Measurements from ENCODE around the gene ZNF397.

The ZNF397 gene

DNA sequence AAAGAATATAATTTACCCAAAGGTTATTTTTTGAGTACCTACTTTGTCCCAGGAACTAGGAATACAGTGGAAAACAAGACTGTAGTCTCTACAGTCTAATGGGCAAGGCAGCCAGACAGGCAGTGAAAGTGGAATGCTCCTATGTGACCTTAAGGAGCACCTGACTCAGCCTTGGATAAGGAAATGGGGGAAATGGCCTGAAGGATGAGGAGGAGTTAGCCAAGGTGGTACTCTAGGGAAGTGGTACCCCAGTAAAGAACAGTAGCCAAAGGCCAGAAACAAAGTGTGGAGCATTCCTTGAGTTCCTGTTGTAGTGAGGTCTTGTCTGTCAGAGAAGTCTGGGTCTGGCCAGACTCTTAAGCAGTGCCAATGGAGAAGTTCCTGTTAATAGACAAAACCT lies 6.0 kb downstream of the ZNF397 start:
- no peak for DNase-seq (ENCODE audit: low read depth)

DNA sequence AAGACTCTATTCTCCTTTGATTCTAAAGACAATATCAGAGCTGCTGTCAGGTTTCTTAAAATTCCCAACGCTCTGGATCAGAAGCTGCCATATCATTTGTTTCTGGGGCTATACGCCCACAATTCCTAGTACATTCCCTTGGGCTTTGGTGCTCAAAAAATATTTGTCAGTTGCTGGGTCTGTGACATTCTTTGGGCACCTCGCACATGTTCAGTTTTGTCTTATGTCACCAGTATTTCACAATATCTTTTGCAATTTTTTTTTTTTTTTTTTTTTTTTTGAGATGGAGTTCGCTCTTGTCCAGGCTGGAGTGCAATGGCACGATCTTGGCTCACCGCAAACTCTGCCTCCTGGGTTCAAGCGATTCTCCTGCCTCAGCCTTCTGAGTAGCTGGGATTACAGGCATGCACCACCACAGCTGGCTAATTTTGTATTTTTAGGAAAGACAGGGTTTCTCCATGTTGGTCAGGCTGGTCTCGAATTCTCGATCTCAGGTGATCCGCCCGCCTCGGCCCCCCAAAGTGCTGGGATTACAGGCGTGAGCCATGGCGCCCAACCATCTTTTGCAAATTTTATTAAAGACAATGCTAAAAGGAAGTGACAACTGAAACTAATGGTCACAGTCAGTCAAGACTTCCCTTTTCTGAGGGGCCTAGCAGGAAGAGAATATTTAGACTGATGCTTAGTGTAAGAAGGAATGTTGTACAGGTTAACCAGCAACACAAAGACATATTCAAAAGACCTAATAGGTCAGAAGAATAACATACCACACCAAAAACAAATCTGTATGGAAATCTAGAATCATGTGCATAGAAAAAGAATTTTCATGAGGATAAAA lies 6.8 kb downstream of the ZNF397 start:
- no peak for DNase-seq (ENCODE audit: low read depth)

DNA sequence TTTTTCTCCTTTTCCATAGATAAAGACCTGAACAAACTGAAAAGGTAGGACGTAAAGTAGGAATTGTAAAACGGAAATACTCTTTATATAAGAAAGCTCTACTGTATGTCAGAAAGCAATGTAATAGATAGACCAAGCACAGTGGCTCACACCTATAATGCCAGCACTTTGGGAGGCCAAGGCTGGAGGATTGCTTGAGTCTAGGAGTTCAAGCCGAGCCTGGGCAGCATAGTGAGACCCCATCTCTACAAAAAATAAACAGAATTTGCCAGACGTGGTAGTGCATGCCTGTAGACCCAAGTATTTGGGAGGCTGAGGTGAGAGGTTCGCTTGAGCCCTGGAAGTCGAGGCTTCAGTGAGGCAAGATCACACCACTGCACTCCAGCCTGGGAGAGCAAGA lies 7.6 kb downstream of the ZNF397 start:
- DNase-seq (ENCODE audit: low read depth), result no peak

DNA sequence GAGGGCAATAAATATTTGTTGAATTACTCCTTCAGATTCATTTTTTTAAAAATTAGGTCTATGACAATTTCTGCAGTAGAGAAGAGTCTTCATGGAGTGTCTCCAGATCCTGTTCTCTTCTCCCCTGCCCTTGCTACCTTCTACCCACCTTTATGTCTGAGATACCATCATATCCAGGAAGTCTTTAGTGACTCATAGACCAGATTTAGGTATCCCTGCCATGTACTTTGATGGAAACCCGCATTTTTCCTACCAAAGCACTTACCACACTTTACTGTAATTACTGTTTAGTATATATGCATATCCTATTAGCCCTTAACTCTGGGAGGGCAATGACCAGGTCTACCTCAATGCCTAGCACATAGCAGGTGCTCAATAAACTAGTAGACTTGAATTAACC lies 11.6 kb downstream of the ZNF397 start:
- DNase-seq (ENCODE audit: low read depth), result no peak

DNA sequence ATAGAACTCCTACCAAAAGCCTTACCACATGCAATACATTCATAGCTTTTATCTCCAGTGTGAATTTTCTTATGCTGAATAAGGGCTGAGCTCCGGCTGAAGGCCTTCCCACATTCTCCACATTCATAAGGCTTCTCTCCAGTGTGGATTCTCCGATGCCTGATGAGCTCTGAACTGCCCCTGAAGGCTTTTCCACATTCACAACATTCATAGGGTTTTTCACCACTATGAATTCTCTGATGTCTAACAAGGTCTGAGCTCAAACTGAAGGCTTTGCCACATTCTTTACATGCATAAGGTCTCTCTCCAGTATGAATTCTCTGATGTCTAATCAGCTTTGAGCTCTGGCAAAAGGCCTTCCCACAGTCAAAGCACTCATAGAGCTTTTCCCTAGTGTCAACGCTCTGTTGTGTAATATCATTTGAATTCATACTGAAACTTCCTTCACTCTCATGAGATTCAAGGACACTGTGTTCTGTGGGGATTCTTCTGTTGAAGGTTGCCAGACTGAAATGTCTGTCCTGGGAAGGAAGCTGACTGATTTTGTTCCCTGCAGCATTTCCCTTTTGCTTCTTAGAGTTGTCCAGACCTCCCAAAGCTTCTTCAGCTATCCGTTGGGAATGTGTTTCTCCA lies 12.9 kb downstream of the ZNF397 start:
- DNase-seq (ENCODE audit: low read depth), result no peak

DNA sequence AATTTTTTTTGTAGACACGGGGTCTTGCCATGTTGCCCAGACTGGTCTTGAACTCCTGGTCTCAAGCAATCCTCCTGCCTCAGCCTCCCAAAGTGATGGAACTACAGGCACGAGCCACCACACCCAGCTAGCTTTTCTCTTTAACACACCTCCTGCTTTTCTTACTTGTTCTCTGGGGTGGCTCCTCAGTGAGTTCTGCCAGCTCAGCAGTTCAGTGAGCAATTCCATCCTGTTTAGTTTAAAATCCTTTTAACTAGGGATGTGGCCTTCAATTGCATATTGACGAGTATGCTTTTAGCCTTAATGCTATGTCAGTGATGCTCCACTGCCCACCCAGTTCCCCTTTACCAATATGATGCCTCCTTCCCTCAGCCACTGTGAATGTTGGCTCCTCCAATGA lies 16.1 kb downstream of the ZNF397 start:
- no peak for DNase-seq (ENCODE audit: low read depth)

DNA sequence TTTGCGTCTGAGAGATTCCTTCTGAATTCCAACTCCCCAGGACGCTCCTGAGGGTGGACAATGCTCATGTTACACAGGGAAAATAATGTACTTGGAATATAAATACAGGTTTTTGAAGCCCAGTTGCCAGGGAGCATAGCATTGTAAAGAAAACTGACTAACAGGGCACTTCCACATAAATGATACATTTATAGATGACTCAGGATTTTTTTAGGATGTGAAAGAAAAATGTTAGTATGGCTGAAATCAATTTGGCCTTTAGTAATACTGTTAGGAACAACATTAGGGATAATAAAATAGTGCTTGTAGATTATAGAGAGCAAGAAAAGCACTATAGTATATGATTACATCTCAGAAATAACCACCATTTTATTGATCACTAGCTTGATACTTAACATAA lies 23.6 kb downstream of the ZNF397 start:
- DNase-seq (ENCODE audit: low read depth), result no peak

DNA sequence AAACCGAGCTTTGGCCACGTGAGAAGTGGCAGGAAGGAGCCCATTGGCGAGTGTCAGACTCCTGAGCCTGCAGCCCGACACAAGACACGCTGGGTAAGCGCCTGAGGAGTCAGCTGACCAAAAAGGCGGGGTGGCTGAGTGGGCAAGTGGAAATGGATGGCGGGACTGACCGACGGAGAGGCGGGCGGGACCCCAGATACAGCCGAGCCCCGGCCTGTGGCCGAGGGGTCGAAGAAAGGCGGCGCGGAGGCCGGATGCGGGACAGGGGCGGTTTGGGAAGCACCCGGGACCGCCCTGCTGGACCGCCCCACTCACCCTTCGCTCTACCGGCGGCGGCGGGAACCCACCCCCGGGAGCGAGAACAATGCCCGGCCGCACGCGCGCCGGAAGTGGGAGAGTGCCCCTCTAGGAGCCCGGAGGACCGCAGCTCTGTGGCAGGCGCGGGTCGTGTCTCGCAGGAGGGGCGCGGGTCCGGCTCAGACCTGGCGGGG lies 26.4 kb downstream of the ZNF397 start:
- DNase-seq (ENCODE audit: low read depth), result peak; percentile 29

DNA sequence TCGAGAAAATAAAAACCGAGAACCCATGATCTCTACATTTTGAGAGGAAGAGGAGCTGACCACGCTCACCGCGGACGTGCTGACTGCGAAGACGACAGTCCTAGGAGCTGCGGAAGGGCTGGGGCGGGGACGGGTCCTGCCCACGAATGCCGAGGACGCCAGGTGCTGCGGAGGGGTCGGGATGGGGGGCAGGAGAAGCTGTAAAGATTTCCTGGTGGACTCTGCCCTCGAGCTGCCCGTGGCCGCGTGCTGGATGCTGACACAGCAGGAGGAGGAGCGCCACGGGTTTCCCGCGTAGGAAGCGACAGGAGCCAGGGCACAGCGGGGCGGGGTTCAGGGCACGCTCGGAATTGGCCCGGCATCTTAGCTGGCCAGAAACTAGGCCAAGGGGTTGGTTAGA lies 27.0 kb downstream of the ZNF397 start:
- no peak for DNase-seq (ENCODE audit: low read depth)

DNA sequence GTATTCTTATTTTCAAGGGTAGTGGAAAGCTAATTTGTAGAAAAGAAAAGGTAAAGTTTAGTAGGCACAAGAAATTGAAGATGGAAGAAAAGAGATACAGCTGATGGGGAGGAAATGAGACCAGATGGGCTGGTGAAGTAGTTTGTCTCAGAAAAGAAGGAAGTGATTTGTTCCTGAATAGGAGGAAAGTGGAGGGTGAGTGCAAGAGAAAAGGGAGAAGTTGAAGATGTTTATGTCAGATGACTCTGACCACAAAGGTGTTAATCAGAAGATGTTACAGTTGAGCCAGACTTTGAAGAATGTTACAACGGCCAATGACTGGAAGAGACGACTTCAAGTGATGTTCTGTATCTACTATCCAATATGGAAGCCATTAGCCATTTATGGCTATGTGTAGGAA lies 28.0 kb downstream of the ZNF397 start:
- no peak for DNase-seq (ENCODE audit: low read depth)

DNA sequence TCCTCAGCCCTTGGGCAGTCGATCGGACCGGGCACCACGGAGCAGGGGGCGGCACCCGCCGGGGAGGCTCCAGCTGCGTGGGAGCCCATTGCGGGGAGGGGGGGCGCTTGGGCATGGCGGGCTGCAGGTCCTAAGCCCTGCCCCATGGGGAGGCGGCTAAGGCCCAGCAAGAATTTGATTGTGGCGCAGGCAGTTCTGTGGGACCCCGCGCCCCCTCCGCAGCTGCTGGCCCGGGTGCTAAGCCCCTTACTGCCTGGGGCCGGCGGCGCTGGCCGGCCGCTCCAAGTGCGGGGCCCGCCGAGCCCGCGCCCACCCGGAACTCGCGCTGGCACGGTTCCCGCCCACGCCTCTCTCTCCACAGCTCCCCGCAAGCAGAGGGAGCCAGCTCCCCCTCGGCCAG lies 30.8 kb downstream of the ZNF397 start:
- no peak for DNase-seq (ENCODE audit: low read depth)

DNA sequence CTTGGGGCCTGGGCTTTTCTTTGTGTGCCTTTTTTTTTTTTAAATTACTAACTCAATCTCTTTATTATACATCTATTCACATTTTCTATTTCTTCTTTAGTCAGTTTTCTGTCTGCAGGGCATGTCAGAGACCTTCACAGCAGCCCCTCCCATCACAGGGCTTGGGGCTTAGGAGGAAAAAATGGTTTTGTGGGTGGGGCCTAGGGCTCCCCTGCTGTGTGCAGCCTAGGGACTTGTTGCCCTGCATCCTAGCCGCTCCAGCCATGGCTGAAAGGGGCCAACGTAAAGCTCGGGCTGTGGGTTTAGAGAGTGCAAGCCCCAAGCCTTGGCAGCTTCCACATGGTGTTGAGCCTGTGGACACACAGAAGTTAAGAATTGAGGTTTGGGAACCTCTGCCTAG lies 35.4 kb downstream of the ZNF397 start:
- no peak for DNase-seq (ENCODE audit: low read depth)

DNA sequence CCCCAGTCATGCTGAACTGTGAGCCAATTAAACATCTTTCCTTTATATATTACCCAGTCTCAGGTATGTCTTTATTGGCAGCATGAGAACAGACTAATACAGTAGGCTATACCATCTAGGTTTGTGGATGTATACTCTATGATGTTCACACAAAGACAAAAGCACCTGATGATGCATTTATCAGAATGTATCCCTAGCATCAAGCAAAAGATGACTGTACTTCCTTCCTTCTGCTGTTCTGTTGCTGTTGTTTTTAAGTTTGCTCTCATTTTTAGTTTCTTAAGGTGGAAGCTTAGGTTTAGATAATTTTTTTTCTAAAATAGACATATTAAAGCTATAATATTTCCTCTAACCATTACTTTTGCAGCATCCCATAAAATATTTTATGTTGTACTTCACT lies 36.8 kb downstream of the ZNF397 start:
- no peak for DNase-seq (ENCODE audit: low read depth)

DNA sequence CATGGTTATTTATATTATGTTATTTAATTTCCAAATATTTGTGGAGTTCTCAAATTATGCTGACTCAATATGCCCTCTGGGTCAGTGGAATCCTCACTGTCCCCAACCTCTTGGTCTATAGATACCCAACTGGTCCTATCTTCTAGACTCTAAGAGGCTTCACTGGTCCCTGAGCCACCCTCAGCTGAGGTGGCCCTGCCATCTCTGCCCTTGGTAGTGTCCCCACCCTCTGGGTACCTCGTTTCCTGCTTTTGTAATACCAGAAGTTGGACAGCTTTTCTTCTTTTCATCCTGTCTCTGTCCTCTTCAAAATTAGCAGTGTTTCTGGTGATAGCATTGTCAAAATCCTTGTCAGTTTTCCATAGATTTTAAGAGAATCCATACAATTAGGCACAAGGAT lies 37.3 kb downstream of the ZNF397 start:
- no peak for DNase-seq (ENCODE audit: low read depth)

DNA sequence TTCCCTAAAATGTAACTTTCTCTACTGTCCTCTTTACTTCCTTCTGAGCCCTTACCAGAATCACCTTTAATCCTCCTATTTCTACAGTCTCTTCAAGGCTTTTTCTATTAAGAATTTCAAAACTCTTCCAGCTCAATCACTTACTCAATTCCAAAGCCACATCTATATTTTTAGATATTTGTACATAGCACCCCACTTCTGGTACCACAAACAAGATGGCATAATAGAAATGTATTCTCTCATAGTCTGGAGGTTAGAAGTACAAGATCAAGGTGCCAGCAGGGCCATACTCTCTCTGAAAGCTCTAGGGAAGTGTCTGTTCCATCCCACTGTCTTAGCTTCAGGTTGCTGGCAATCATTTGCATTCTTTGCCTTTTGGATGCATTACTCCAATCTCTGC lies 38.1 kb downstream of the ZNF397 start:
- no peak for DNase-seq (ENCODE audit: low read depth)

DNA sequence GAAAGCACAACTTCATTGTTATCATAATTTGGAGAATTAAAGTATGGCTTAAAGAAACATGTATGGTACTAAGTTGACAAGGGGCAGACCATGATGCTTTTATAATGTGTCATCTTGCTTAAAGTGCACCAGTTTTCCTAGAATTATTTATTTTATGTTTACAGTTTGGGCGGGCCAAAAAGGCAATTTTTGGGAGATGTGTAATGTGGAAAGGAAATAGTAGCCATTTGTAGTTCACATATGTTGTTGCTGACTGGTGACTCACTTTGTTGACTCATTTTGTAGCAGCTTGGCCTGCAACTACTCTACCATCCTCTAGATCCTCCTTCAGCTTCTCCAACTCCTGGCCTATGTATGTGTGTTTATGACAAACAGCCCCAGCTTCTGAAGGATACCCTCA lies 41.5 kb downstream of the ZNF397 start:
- DNase-seq (ENCODE audit: low read depth), result peak; percentile 93

DNA sequence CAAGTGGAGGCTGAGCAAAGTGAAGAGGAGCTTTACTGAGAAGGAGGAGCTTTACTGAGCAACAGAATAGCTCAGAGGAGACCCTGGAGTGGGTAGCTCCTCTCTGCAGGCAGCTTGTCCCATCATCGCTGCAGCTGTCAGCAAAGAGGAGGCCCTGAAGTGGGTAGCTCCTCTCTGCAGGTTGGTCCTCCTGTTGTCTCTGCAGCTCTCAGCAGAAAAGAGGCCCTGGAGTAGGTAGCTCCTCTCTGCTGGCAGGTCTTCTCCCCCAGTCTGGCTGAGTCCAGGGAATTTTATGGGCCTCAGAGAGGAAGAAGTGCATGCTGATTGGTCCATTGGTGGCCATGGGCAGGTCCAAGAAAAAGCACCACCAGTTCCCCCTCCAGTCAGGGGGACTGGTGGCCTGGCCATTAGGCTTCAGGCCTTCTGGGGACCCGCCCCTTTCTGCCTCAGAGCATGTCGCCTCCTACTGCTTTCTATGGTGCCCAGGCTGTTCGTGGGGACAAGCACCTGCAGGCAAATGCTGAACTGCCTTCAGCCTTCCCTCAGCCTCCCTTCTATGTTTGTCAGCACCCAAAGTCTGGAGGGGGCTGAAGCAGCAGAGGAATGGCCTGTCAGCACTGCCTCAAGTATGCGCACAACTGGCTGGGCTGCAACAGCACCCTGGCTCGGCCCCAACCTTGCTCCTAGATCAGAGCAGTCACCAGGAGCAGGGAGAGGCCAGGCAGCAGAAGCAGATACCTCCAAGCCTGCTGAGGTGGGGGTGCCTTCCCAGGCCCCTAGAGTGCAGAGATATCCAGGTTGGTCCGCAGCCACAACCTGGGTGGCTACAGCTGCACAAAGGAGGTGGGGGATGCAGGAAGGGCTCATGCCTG lies 43.3 kb downstream of the ZNF397 start:
- DNase-seq (ENCODE audit: low read depth), result no peak

DNA sequence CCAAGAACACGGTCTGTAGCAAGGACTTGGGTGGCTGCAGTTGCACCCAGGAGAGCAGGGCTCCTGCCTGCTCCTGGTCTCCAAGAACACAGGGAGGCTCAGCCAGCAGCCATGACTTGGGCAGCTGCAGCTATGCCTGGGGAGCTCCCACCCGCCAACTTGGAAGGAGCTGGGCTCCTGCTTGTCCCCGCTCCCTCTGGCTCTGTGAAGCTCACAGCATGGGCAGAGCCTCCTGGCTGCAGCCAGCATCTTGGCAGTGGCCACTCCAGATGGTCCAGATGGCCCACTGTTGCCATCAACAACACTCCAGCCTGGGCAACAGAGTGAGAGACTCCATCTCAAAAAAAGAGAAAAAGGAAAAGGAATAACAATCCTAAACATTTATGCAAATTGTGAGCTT lies 44.0 kb downstream of the ZNF397 start:
- no peak for DNase-seq (ENCODE audit: low read depth)

DNA sequence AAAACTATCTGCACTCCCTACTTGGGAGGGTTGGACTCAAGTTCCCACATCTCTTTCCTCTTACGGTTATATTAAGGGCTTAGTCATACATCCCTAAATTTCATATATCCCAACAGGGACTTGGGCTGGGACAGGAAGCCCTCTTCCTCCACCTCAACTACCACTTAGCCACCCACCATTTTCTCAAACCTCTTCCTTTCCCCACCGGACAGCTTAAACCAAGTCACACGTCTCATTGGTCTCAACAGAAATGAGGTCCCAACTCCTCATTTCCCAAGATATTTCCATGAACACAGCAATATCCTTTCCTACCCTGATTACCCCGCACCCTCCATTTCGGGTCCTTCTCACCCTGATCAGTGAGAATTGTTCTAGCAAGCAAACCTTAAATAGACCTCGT lies 48.5 kb downstream of the ZNF397 start:
- DNase-seq (ENCODE audit: low read depth), result peak; percentile 44

DNA sequence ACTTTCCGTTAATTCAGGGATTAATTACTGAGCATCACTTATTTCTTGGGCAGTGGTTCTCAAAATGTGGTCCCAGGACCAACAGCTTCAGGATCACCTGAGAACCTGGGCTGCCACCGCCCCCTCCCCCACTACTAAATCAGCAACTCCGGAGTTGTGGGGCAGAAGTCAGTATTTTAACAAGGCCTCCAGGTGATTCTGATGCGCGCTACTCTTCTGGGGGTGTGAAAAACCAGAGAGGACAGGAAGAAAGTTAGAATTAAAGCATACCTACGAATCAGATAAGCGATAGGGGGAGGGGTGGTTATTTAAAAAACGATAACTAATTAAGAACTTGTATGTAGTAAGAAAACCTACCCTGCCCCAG lies 48.9 kb downstream of the ZNF397 start:
- no peak for DNase-seq (ENCODE audit: low read depth)

DNA sequence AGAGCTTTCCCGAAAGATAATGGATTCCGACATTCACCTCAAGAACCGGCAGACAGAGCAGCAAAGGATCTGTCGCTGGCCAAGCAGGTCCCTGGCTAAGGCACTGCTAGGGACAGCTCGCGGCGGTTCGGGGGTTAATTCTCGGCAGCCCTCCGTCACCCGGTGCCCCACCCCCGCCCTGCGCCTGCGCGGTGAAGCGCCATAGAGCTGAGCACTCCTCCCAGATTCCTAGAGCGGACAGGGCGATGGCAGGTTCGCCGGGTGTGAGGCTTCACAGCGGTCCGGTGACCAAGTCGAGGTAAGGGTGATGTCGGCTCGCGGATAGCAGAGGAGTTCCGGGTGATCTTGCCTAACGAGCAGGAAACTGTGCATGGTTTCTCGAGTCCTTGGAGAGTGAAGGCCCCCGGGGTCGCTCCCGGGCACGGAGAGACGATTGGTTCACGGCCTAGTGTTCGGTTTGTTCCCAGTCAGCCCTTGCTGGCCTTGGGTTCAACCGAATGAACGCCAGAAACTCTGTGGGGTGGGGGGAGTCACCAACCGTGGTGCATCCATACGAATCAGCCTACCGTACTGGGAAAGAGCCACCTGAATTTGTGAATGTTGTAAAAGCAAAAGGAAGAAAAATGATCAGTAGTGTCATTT lies 49.4 kb downstream of the ZNF397 start, which contains the start of gene ZSCAN30:
Gene ZSCAN30, minus strand, starts transcription at position 136 of the 642 bp plus-strand sequence. CDS start 25,877 bp downstream, outside the sequence.
- peak; percentile 94 for DNase-seq (ENCODE audit: low read depth)

DNA sequence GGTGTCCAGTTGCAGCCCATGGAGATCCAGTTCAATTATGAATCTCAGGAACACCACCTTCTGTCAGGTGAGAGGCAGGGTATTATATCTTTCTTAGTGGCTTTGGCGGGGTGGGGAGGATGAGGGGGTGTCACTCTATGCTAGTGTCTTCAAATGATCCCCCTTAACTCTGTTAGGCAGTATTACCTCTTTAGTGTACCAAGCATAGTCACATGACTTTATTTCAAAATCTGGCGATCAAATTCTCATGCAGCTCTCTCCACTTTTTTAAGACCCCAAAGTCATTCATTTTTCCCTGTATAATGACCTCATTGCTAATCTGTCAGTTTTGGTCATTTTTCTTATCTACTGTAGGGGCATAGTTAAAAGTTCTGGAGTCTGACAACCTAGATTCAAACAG lies 50.3 kb downstream of the ZNF397 start:
- DNase-seq (ENCODE audit: low read depth), result no peak
